Islet precursor cell (in vitro differentiated cells): ENCODE measurements around the gene CLDN1.
A peak's percentile ranks its signal among the peaks of the same experiment; 100 is the strongest.

Experiments
- DNase-seq: peaks from one replicate; pipeline ENCODE4 v3.0.0-alpha.2; 2018

CLDN1 gene

DNA sequence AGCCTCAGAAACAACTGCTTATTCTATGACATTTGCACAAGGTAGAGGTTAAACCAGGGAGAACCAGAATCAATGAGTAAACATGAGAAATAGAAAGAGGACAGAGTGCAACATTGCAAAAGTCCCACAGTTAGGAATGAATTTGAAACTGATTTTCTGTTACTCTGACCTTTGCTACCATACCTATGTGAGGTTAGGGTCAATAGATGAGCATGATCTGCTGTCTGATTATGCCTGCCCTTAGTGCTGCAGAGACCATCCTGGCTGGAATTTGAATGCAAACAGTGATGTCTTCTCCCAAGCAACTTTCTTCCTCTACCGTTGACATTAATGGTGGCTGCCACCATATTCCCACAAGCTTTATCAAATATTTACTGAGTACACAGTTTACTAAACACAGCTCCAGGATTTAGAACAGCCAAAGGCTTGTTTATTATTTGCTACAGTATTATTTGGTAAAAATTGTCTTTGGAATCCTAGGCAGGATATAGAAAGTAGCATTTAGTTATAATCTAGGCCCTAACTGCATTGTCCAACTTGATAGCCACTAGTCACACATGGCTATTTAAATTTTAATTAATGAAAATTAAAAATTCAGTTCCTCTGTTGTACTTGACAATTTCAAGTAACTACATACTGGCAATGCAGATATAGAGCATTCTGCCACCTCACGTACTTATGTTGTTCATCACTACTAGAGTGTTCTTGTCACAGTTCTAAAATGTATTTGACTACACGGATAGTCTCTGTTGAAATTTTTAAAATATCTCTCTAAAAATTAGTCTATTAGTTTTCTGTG is 8.9 kb upstream of the CLDN1 start:
- no peak for DNase-seq

DNA sequence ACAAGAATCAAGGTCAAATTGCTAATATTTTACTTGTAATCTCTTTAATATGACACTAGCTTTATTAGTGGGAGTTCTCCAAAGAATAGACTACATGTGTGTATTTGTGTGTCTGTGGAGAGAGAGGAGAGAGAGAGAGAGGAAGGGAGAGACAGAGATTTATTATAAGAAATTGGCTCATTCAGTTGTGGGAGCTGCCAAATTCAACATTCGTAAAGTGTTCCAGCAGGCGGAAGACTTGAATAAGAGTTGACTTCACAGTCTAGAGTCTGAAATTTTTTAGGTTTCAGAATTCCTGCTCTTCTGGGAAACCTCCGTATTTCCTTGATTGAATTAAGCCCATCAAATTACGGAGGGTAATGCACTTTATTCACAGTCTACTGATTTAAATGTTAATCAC is 4.7 kb upstream of the CLDN1 start:
- no peak for DNase-seq

DNA sequence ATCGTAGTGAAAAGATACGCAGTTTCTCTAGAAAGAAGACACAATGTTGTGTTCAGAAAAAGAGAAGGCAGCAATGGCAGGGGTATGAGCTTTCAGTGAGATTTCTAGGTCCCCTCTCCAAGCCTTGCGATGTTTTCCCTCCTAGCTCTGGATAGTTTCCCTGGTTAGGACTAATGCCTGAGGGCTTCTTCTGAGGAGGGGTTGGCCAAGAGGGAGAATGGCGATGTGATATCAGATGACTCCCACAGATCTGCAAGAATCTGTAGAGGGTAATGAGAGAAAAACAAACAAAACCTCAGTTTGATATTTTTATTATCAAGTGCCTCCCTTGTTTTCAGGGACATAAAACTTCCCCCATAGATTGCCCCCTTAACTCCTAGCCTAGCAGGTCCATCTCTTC is 4.1 kb upstream of the CLDN1 start:
- DNase-seq, result no peak

DNA sequence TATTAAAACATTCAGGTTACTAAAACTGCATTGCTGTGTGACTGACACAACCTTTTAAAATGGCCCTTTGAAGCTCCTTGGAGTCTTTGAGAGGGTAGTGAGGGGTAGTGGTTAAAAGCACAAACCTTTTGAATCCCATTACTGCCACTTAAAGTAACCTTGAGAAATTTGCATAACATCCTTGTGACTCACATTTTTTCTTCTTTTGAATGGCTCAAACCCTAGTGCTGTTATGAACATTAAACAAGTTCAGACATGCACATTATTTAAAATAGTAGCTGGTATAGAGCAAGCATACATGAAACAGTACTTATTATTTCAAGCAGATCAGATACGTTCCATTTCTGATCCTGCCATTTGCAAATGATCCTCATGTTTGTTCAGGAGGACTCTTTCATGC is 3.7 kb upstream of the CLDN1 start:
- DNase-seq, result no peak

DNA sequence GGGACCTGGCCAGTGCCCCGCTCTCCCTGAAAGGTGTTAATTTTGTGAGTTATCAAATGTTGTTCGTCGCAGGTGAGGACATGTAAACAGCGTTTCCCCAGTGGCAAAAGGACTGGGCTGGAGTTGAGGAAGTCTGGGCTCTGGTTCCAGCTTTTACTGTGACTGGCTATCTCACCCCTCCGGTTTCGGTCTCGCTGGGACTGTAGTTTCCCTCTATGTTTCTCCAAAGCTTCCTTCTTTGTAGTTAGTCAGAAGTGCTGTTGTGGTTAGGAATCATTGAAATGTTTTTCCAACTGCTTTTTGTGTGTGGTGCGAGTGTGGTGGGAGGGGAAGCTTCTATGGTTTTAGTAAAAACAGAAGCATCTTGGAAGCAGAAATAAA is 990 bp upstream of the CLDN1 start:
- DNase-seq, result no peak

DNA sequence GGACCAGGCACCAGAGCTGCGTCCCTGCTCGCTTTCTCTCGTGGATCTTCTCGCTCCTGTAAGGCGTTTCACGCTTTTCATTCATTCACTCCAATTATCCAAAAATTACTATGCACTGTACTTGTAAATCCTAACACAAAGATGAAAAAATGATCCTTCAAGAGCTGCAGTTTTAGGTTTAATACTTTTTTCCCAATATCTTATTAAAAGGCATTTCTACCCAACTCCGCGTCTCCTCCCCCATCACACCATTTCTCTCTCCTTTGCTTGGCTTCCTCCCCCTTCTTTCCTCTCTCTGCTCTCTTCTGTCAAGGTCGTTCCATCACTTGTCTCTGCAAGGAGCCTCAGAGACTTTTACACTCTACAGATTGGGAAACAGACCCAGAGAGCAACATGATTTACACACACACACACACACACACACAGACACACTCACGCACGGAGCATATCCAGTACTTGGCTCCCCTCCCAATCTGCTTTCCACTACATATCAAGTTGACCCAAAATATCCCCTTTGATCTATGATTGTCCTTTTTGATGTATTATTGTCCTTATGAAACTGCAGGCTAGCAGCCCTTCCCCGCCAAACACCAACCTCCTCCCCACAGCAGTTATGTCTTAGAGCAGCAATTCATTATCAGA is 479 bp upstream of the CLDN1 start:
- no peak for DNase-seq

DNA sequence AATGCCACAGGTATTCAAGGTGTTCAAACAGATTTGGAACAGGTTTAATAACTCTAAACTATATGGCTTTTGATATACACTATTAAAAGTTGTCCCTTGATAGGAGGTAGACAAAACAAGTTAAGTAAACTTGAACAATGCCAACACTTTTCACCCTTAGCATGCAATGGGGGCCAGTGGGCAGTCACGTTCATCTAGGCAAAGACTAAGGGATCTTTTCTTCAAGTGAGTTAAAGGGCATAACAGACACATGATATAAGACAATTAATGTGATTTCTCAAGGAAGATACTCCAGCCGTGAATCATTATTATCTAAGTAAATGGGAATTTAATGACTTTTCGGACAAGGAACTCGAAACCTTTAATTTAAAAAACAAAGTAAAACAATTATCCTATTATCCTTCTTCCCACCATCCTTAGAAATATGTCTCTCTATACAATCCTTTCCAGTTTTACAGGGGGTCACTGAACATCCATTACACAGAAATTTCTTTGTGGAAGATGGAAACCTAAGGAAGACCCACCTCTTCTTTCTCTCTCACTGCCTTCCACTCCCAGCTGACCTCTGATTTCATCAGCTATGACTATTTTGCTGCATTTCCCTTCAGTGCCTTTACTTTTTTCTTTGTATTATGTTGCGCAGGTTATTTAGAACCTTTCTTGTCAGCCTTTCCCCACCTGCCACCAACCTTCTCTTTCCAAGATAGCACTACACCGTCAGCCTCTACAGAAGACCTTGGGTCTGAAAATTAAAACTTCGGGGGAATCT is 1.5 kb downstream of the CLDN1 start:
- DNase-seq, result no peak

DNA sequence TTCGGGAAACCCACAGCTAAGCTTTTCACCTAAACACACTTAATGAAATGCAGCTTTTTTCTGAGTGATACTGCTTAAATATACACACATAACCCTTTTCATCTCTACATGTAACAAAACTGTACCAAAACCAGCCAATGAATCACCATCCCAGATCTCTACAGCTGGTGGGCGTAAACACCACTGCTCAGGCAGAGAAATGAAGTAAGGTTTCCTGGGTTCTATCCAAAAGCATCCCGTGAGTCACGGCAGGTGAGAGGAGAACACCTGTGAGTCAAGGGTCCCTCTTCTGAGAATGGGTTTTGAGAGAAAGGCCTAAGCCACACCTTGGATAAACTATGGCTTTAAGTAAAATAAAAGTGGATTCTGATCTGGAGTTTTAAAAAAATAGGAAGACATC is 2.6 kb downstream of the CLDN1 start:
- DNase-seq, result no peak

DNA sequence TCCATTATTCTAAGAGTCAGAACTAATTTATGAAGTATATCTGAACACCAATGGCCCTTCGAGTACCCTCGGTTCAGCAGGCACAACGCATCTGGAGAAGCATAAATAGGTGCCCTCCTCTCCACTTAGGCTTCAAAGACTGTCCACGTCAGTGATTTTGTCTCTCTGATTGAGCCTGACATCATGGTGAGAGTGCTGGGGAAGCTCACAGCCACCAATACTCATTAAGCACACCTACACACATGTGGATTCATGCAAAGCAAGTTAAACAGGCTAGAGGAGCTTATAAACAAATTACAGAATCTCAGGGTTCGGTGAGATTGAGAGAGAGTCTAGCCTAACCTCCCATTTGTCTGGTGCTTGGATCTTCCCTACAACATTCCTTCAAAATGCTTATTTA is 3.6 kb downstream of the CLDN1 start:
- no peak for DNase-seq

DNA sequence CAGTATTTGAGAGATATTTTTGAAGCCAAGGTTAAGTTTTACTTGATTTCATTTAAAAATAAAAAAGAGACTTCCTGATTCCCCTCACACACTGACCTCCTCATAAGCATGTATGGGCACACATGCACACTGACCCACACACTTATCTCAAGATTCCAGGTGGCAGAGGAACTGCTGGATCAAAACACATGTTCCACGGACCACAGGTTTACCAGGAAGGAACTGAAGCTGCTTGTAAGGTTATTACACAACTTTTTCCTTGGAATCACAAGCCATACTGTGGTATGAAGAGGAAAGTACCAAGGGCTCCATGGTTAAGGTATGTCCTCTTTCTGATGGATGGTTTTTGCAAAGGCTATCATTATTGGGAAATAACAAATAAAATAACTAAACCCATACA is 7.5 kb downstream of the CLDN1 start:
- no peak for DNase-seq

DNA sequence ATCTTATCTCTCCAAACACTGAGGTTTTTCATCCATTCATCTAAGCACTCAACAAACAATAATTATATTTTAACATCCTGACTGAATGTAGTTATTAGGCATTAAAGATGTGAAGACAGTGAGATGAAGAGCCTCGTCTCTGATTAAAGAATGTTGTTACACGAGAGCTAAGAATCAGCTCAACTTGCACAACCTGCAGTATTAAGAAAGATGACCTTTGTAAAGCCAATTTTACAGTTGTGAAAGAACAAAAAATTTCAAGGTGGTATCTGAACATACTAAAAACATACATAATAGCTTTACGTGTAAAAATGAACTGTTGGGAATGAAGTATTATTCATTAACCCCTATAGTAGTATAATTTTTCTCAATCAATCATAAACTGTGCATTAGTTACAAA is 12.8 kb downstream of the CLDN1 start:
- DNase-seq, result no peak

DNA sequence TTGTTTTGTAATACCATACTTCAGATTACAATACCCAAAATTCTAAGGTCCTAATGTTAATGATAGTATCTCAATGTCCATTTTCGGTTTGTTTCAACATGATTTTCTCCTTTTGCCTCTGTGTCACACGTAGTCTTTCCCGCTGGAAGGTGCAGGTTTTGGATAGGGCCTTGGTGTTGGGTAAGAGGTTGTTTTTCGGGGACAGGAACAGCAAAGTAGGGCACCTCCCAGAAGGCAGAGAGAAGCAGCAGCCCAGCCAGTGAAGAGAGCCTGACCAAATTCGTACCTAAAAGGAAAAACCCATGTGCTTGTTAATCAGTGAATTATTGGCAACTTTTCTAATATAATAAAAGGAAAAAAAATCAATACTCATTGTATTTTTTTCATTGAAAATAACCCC is 14.1 kb downstream of the CLDN1 start:
- DNase-seq, result no peak

DNA sequence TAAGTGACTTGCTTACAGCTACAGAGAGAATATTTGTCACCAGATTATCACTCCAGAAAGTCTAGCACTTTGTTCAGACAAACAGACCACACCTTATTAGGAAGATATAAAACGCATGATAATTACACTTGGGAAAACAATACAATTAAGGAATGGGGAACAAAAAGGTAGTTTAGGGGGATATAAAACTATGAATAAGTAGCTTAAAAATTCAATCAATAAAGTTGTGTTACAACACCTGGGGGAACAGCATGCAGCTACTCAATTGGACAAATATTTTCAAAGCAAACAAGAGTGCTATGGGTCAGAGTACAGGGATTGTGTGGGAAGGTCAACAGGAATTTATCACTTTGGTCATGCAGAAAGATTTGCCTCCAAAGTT is 15.1 kb downstream of the CLDN1 start:
- DNase-seq, result no peak

DNA sequence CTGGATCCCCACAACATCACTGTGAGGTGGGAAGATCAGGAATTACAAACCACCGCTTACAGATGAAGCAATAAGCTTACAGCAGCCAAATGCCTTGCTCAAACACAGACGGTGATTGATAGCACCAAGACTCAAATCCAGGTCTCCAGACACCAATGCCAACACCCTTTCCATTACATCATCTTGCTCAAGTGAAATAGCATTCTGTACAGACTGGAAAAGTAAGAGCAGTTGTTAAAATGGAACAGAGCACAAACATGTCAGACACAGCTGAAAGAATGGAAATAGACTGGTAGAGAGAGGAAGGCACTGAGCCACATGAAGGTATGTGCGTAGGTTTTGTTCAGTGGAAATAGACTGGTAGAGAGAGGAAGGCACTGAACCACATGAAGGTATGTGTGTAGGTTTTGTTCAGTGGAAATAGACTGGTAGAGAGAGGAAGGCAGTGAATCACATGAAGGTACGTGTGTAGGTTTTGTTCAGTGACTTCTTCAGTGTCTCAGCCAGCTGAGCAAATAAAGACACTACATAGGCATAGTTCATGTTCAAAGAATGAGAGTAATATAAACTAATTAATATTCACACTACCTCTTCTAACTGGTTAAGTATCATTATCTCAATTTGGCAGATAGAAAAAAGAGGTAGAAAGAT is 15.6 kb downstream of the CLDN1 start:
- DNase-seq, result no peak

DNA sequence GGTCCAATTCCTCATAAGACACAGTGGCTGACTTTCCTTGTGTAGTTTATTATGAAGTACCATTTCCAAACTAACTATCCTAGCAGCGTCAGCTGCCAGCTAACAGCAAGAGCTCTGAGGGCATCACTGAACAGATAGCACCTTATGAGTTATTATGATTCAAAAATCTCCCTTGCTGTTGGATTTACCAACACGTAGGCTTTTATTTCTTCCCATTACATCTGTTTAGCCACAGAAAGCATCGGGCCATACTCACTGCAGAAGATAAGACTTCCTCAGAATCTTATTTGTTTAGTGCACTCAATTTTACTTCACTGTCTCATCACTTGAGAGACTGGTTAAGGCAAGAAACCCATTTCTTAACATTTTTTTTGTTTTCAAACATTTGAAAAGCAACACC is 16.2 kb downstream of the CLDN1 start:
- no peak for DNase-seq

DNA sequence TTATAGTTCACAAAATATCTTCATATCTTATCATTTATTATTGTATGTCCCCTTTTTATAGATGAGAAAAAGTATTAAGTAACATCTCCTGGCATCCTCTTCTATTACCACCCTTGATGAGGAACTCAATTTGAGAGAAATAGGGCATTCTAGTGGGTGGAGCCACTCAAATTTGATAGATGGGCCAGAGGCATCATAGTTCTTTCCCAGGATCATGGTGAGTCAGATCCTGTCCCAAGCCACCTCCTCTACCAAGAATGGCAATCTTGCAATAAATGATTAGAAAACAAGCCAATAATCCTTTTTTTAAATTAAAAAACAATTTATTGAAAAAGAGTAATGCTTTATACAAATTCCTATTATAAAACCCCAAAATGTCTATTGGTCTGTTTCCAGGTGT is 16.8 kb downstream of the CLDN1 start:
- no peak for DNase-seq

DNA sequence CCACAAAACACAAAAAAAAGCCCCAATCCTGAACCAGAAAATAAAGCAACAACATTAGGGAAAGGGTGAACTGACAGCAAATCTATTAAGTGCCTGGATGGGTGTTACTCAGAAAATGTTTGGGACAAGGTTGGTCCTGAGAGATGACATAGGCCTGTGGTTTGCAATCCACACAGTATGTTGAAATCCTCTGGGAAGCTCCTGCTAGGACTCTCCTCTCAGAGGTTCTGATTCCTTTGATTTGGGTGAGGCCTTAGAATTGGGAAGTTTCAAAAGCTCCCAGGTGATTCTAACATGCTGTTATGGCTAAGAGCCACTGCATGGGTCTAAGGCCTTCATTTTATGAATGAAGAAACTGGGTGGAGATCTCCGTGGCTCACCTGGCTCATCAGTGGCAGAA is 18.4 kb downstream of the CLDN1 start:
- no peak for DNase-seq

DNA sequence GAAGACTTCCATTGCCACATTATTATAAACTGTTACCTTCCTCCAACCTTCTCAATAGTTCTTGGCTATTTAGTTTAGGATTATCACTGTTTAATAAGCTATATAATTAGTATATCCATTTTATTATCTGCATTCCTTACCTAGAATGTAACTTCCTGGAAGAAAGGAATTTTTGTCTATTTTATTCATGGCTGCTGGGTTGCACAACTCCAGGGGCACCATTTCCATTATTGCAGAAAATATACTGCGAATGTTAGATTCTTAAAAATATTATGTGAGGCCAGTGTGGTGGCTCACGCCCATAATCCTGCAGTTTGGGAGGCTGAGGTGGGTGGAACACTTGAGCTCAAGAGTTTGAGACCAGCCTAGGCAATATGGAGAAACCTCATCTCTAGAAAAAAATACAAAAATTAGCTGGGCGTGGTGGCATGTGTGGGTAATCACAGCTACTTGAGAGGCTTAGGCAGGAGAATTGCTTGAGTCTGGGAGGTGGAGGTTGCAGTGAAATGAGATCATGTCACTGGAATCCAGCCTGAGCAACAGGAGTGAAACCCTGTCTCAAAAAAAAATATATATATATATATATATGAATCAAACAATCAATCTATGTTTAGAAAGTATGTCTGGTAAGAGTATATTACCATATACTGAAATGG is 19.9 kb downstream of the CLDN1 start:
- DNase-seq, result peak; percentile 69

DNA sequence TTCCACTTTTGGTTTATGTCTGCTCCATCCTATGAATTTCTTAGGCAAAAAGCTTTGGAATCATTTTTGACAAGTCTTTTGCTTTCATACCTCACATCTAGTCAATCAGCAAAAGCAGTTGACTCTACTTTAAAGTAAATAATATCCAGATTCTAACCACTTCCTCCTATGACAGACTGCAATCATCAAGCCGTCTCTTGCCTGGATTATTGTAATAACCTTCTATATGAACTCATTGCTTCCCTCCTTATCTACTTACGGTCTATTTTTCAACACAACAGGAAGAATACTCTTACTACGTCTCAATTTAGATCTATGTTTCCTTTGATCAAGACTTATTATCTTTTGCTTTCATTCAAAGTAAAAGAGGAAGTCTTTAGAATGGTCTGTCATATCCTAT is 20.7 kb downstream of the CLDN1 start:
- no peak for DNase-seq

DNA sequence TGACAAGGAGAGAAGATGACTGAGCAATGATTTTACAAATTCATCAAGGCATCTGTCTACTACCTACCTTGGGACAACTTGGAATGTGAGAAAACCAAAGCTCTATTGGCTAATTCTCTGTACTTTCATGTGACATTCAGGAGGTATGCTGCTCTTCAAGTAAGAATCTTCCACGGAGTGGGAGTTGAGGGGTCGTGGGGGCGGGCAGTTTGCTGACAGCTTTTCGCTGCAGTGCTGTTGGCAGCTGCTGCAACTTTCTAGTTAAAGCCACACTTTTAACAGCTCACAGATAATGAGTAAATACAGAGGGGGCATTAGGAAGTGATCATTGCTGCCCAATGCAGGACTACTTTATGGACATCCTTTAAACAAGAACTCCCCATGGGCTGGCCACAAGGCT is 22.3 kb downstream of the CLDN1 start:
- DNase-seq, result peak; percentile 53

DNA sequence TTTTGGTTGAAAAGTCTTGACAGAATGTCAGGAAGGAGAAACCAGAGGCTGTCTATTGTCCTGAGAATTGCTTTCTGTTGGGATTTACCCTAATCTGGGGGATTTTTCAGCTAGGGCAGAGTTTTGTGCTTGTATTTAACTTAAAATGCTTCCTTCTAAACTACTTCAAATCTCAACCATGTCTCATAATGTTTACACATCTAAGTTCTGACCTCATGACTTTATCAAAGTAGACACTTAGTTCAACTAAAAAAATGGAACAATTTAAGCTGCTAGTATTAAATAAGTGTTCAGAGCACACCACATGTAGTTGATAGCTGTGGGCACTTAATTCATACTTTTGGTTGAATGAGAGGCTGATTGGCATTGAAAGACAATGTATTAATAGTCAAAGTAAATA is 28.2 kb downstream of the CLDN1 start:
- DNase-seq, result no peak

DNA sequence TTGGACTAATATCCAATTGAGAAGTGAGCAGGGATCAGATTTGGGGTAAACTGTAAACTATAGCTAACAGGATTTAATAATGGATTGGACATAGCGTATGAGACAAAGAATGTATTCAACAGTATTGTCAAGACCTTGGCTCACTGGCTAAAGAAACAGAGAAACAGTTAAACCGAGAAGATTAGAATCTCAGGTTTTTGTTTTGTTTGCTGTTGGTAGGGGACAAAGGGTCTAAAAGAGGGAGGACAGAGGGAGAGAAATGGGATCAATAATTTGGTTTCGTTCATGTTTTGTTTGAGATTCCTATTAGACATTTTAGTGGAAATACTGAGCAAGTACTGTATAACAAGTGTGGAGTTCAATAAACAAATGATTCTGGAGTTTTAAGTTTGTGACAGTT is 28.6 kb downstream of the CLDN1 start:
- DNase-seq, result no peak

DNA sequence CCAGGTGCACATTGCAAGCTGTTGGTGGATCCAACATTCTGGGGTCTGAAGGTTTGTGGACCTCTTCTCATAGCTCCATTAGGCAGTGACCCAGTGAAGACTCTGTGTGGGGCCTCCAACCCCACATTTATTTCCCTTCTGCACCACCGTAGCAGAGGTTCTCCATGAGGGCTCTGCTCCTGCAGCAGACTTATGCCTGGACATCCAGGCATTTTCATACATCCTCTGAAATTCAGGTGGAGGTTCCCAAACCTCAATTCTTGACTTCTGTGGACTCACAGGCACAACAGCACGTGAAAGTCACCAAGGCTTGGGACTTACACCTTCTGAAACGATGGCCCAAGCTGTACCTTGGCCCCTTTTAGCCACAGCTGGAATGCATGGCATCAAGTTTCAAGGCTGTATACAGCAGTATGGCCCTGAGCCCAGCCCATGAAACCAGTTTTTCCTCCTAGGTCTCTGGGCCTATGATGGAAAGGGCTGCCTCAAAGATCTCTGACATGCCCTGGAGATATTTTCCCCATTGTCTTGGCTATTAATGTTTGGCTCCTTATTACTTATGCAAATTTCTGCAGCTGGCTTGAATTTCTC is 30.2 kb downstream of the CLDN1 start:
- no peak for DNase-seq
